Karpas-422 (cell line): ENCODE measurements around the gene CYSLTR1. TPM values are rescaled to one million over a fixed set of nuclear protein-coding genes. Genes with fewer than 3 reads are reported as not detected.

ENCODE experiments used
- DNase-seq: peaks from one replicate; pipeline ENCODE4 v3.0.0-alpha.2; 2015
- H2AFZ ChIP-seq: fragments of 200-600 bp; sonication (generic); 2 replicates; pipeline ENCODE4 v1.6.1; 2014; ENCODE audit warnings: antibody characterized with exemption, low read length, mixed read lengths
- H3K27ac ChIP-seq: fragments of 200-600 bp; sonication (generic); 2 replicates; pipeline ENCODE4 v1.5.1; 2014; ENCODE audit warnings: mild to moderate bottlenecking, low read length, moderate library complexity
- H3K27me3 ChIP-seq: fragments of 200-600 bp; sonication (generic); 2 replicates; pipeline ENCODE4 v1.6.1; 2014; ENCODE audit warnings: low read length, mixed read lengths
- H3K36me3 ChIP-seq: fragments of 200-600 bp; sonication (generic); 2 replicates; pipeline ENCODE4 v1.6.1; 2014; ENCODE audit warnings: low read length, mixed read lengths; ENCODE audit not compliant: insufficient read depth
- H3K4me1 ChIP-seq: fragments of 200-600 bp; sonication (generic); 2 replicates; pipeline ENCODE4 v1.6.1; 2014; ENCODE audit warnings: mild to moderate bottlenecking, low read length, mixed read lengths
- H3K4me2 ChIP-seq: fragments of 200-600 bp; sonication (generic); 2 replicates; pipeline ENCODE4 v1.6.1; 2014; ENCODE audit warnings: low read length, low read depth, mild to moderate bottlenecking; ENCODE audit not compliant: poor library complexity, severe bottlenecking
- H3K4me3 ChIP-seq: fragments of 200-600 bp; sonication (generic); 2 replicates; pipeline ENCODE4 v1.5.1; 2014; ENCODE audit warnings: mild to moderate bottlenecking, antibody characterized with exemption, low read length, mixed read lengths
- H3K79me2 ChIP-seq: fragments of 200-600 bp; sonication (generic); 2 replicates; pipeline ENCODE4 v1.6.1; 2014; ENCODE audit warnings: mild to moderate bottlenecking, low read length, mixed read lengths
- H3K9ac ChIP-seq: fragments of 200-600 bp; sonication (generic); 2 replicates; pipeline ENCODE4 v1.6.0; 2014; ENCODE audit warnings: low read length
- H3K9me2 ChIP-seq: fragments of 200-600 bp; sonication (generic), shearing (Covaris generic); replicated peaks from 2 replicates; pipeline ENCODE4 v1.6.0; 2014; ENCODE audit warnings: mild to moderate bottlenecking, low read length, moderate library complexity; ENCODE audit not compliant: insufficient read depth
- H3K9me3 ChIP-seq: fragments of 300-700, 200-600 bp; sonication (generic); 2 replicates; pipeline ENCODE4 v1.6.1; 2014; ENCODE audit warnings: low read length, mixed read lengths
- H4K20me1 ChIP-seq: fragments of 200-600 bp; sonication (generic); 2 replicates; pipeline ENCODE4 v1.6.1; 2014; ENCODE audit warnings: mild to moderate bottlenecking, antibody characterized with exemption, low read length, low read depth; ENCODE audit not compliant: insufficient read depth
- total RNA-seq: library from RNA; depleted of rRNA; stranded (reverse); fragments of >200 nt; shearing (Covaris generic); gene quantifications from 2 replicates; pipeline ENCODE4 v1.2.3, GENCODE V29; 2014; ENCODE audit warnings: low replicate concordance; rRNA removed

Gene CYSLTR1
- 1.2 and 2.2 TPM in 2 replicates for total RNA-seq

DNA sequence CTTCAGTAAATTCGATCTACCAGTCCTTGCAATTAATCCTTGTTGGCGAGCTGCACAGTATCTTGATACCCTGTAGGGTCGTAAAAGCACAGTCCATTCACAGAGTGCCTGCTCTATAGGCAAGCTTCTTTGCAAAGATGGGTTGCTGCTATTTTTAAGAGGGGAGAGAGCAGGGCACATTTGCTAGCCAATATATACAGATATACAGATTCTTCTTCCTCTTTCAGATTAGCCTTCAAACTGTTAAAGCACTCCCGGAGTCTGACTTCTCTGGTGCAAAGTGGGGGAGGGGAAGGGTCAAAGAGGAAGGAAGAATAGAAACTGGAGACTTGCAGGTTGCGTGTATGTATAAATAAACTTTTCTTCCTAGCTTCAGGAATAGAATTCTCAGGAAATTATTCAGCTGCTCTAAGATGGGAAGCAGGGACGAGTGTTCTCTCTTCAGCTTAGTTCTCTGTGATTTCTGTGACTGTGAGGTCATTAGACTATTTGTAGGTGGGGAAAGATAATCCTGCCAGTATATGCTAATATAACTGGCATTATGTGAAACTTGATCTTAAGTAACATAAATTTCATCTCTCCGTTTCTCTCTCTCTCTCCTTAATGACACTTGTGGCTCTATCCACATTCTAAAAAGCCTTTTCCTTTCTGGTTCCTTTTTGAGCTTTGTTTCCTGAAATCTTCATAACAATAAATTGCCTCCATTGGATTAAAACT is at the start of gene CYSLTR1:
TSS of gene CYSLTR1 (minus strand) at position 242 of the 717 bp plus-strand sequence. CDS start 53,865 bp downstream, outside the sequence.
- Histone ChIP-seq H3K4me1 (peaks cover 35% of the 10 kb centered on the region), H3K9me3 (no peaks in the 10 kb centered on the region), H3K9ac (peak within 1 kb of the TSS; percentile 46), H3K4me2 (peak within 1 kb of the TSS; percentile 70), H3K79me2 (no peaks in the 10 kb centered on the region), H4K20me1 (no peaks in the 10 kb centered on the region), H3K36me3 (no peaks in the 10 kb centered on the region), H3K4me3 (peak within 1 kb of the TSS; percentile 54), H3K27ac (peak within 1 kb of the TSS; percentile 61), H3K9me2 (no peaks in the 10 kb centered on the region), H2AFZ (peak within 1 kb of the TSS; percentile 43), H3K27me3 (no peaks in the 10 kb centered on the region)
- peak; percentile 70 for DNase-seq

GRCh38 chrX:78377186-78377585 is 49.8 kb upstream of the CYSLTR1 start:
- Histone ChIP-seq H3K9me2 (no peaks in the 10 kb centered on the region), H3K4me1 (no peaks in the 10 kb centered on the region), H2AFZ (no peak overlapping the region), H3K9me3 (no peaks in the 10 kb centered on the region), H3K36me3 (no peaks in the 10 kb centered on the region), H3K9ac (no peak overlapping the region), H4K20me1 (no peaks in the 10 kb centered on the region), H3K4me3 (no peak overlapping the region), H3K27me3 (no peaks in the 10 kb centered on the region), H3K79me2 (no peaks in the 10 kb centered on the region), H3K4me2 (no peak overlapping the region), H3K27ac (no peak overlapping the region)
- no peak for DNase-seq

DNA sequence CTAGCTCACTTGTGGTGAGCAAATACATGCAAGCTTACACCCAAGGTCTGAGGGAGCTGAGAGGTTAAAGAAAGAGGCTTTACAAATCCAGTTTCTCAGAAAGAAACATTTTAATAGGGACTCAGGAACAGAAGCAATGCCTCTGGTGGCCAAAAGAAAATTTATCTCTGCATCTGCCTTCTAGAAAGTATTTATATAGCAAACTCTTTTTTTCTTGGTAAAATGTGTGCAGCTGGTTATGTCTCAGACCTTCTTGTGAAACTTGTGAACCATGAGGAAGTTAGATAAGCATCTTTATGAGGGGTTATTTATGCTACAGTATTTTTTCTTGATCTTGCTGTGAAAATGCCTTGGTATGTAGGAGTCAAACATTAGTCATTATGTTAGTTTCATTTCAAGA is 48.5 kb upstream of the CYSLTR1 start:
- H3K4me3 ChIP-seq, result no peak overlapping the region

GRCh38 chrX:78366576-78366975 is 39.2 kb upstream of the CYSLTR1 start:
- H3K36me3 ChIP-seq, result no peaks in the 10 kb centered on the region
- H3K9ac ChIP-seq, result no peak overlapping the region
- peaks cover 4% of the 10 kb centered on the region; the same call in 1 of the 2 replicates for H3K9me3 ChIP-seq
- no peak for DNase-seq
- no peak overlapping the region for H3K4me3 ChIP-seq
- H3K4me1 ChIP-seq, result no peaks in the 10 kb centered on the region
- no peaks in the 10 kb centered on the region for H4K20me1 ChIP-seq
- no peak overlapping the region for H3K4me2 ChIP-seq
- H3K79me2 ChIP-seq, result no peaks in the 10 kb centered on the region
- H3K27me3 ChIP-seq, result no peaks in the 10 kb centered on the region
- no peak overlapping the region for H2AFZ ChIP-seq
- H3K27ac ChIP-seq, result no peak overlapping the region
- H3K9me2 ChIP-seq, result no peaks in the 10 kb centered on the region

More for the DNA sequence above, 48.5 kb upstream of the CYSLTR1 start:
- no peaks in the 10 kb centered on the region for H3K27me3 ChIP-seq
- H3K9me3 ChIP-seq, result no peaks in the 10 kb centered on the region
- H3K27ac ChIP-seq, result no peak overlapping the region
- no peak for DNase-seq
- H3K9ac ChIP-seq, result no peak overlapping the region
- H3K4me1 ChIP-seq, result no peaks in the 10 kb centered on the region
- no peak overlapping the region for H2AFZ ChIP-seq
- no peaks in the 10 kb centered on the region for H3K9me2 ChIP-seq
- H4K20me1 ChIP-seq, result no peaks in the 10 kb centered on the region
- H3K4me2 ChIP-seq, result no peak overlapping the region
- no peaks in the 10 kb centered on the region for H3K36me3 ChIP-seq
- H3K79me2 ChIP-seq, result no peaks in the 10 kb centered on the region

GRCh38 chrX:78357342-78358055 is 30.1 kb upstream of the CYSLTR1 start:
- peaks cover under 1% of the 10 kb centered on the region; the same call in 1 of the 2 replicates for H3K9me3 ChIP-seq
- H2AFZ ChIP-seq, result no peak overlapping the region
- no peak overlapping the region for H3K27ac ChIP-seq
- H3K4me2 ChIP-seq, result no peak overlapping the region
- no peaks in the 10 kb centered on the region for H3K9me2 ChIP-seq
- DNase-seq, result no peak
- no peak overlapping the region for H3K9ac ChIP-seq
- H3K4me3 ChIP-seq, result no peak overlapping the region
- H3K27me3 ChIP-seq, result no peaks in the 10 kb centered on the region
- H3K36me3 ChIP-seq, result no peaks in the 10 kb centered on the region
- no peaks in the 10 kb centered on the region for H4K20me1 ChIP-seq
- no peaks in the 10 kb centered on the region for H3K4me1 ChIP-seq
- no peaks in the 10 kb centered on the region for H3K79me2 ChIP-seq

- H3K79me2 ChIP-seq, result no peaks in the 10 kb centered on the region
- H3K4me1 ChIP-seq, result no peaks in the 10 kb centered on the region
- no peak overlapping the region for H3K4me2 ChIP-seq
- no peaks in the 10 kb centered on the region for H3K9me2 ChIP-seq
- no peak overlapping the region for H3K4me3 ChIP-seq
- no peak overlapping the region for H3K9ac ChIP-seq
- no peaks in the 10 kb centered on the region for H3K27me3 ChIP-seq
- H3K36me3 ChIP-seq, result no peaks in the 10 kb centered on the region
- H2AFZ ChIP-seq, result no peak overlapping the region
- no peak for DNase-seq
- H3K9me3 ChIP-seq, result no peaks in the 10 kb centered on the region
- H4K20me1 ChIP-seq, result no peaks in the 10 kb centered on the region
- no peak overlapping the region for H3K27ac ChIP-seq
Observed at GRCh38 chrX:78333521-78333920, 6.1 kb upstream of the CYSLTR1 start.

DNA sequence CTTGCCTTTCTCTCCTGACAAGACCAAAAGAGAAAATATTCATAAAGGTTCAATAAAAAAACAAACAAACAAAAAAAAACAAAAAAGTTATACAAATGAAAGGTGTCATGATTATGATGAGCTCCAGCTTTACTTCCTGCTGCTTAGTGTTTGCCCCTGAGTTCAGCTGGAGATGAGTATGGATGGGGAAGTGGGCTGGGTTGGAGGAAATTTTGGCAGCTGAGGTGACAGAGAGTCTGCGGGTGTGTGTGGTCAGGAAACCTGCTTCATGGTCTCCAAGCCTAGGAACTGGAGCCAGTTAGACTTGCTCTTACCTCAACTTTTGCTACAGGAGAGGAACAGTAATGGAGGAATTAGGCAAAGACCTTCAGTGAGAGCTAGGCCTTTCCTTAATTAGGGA is 4.3 kb upstream of the CYSLTR1 start:
- H3K9me3 ChIP-seq, result no peaks in the 10 kb centered on the region
- no peaks in the 10 kb centered on the region for H3K79me2 ChIP-seq
- H3K27me3 ChIP-seq, result no peaks in the 10 kb centered on the region
- no peak overlapping the region for H3K27ac ChIP-seq
- DNase-seq, result no peak
- no peak overlapping the region for H3K4me3 ChIP-seq
- no peak overlapping the region for H2AFZ ChIP-seq
- H3K9me2 ChIP-seq, result no peaks in the 10 kb centered on the region
- H3K4me1 ChIP-seq, result peaks cover 15% of the 10 kb centered on the region
- no peak overlapping the region for H3K4me2 ChIP-seq
- no peaks in the 10 kb centered on the region for H3K36me3 ChIP-seq
- no peaks in the 10 kb centered on the region for H4K20me1 ChIP-seq
- no peak overlapping the region for H3K9ac ChIP-seq

GRCh38 chrX:78330540-78330939 is 3.1 kb upstream of the CYSLTR1 start:
- no peak overlapping the region for H2AFZ ChIP-seq
- no peaks in the 10 kb centered on the region for H4K20me1 ChIP-seq
- H3K4me2 ChIP-seq, result no peak overlapping the region
- no peak for DNase-seq
- no peaks in the 10 kb centered on the region for H3K27me3 ChIP-seq
- no peaks in the 10 kb centered on the region for H3K9me3 ChIP-seq
- H3K79me2 ChIP-seq, result no peaks in the 10 kb centered on the region
- H3K9me2 ChIP-seq, result no peaks in the 10 kb centered on the region
- no peaks in the 10 kb centered on the region for H3K36me3 ChIP-seq
- H3K4me3 ChIP-seq, result no peak overlapping the region
- no peak overlapping the region for H3K27ac ChIP-seq
- no peak overlapping the region for H3K9ac ChIP-seq
- peaks cover 25% of the 10 kb centered on the region for H3K4me1 ChIP-seq
